SK-N-SH treated with all-trans-retinoic acid at 6 μM for 48 hours (cell line): ENCODE data around the gene PCIF1.

ENCODE experiments used
- ATAC-seq: fragments of 200-7000 bp; cut with Tn5 transposase; 3 replicates; pipeline ENCODE4 v1.9.1; 2020; ENCODE audit warnings: mild to moderate bottlenecking, moderate library complexity
- ARNTL ChIP-seq: fragments of 450-650 bp; formaldehyde crosslinking; IDR thresholded peaks from 2 replicates; pipeline ENCODE4 v1.5.0; 2020; ENCODE audit warnings: low read depth, mild to moderate bottlenecking, moderate library complexity, borderline replicate concordance
- BACH2 ChIP-seq: fragments of 250-450 bp; sonication (Bioruptor Pico); IDR thresholded peaks from 2 replicates; pipeline ENCODE4 v1.9.0; 2021; ENCODE audit warnings: mild to moderate bottlenecking, borderline replicate concordance
- CREB5 ChIP-seq: fragments of 250-450 bp; sonication (Bioruptor Pico); IDR thresholded peaks from 2 replicates; pipeline ENCODE4 v1.5.1; 2020; ENCODE audit warnings: low read depth, mild to moderate bottlenecking, moderate library complexity
- CSDC2 ChIP-seq: fragments of 250-450 bp; sonication (Bioruptor Pico); IDR thresholded peaks from 2 replicates; pipeline ENCODE4 v1.5.0; 2020; ENCODE audit warnings: mild to moderate bottlenecking, moderate library complexity
- ESRRG ChIP-seq: fragments of 250-450 bp; sonication (Bioruptor Pico); IDR thresholded peaks from 2 replicates; pipeline ENCODE4 v1.6.1; 2021; ENCODE audit warnings: mild to moderate bottlenecking
- GLIS3 ChIP-seq: fragments of 250-450 bp; sonication (Bioruptor Pico); IDR thresholded peaks from 2 replicates; pipeline ENCODE4 v1.5.0; 2020; ENCODE audit warnings: mild to moderate bottlenecking, moderate library complexity
- ISL1 ChIP-seq: fragments of 250-450 bp; sonication (Bioruptor Pico); IDR thresholded peaks from 2 replicates; pipeline ENCODE4 v2.1.2; 2022; ENCODE audit warnings: mild to moderate bottlenecking, moderate library complexity
- OSR1 ChIP-seq: fragments of 250-450 bp; sonication (Bioruptor Pico); IDR thresholded peaks from 2 replicates; pipeline ENCODE4 v1.8.0; 2022; ENCODE audit warnings: moderate library complexity, mild to moderate bottlenecking, inconsistent platforms
- PATZ1 ChIP-seq: fragments of 250-450 bp; sonication (Bioruptor Pico); IDR thresholded peaks from 2 replicates; pipeline ENCODE4 v1.8.0; 2020; ENCODE audit warnings: mild to moderate bottlenecking, moderate library complexity, borderline replicate concordance
- POU6F1 ChIP-seq: fragments of 250-450 bp; sonication (Bioruptor Pico); IDR thresholded peaks from 2 replicates; pipeline ENCODE4 v1.8.0; 2021; ENCODE audit warnings: low read depth, mild to moderate bottlenecking, moderate library complexity, borderline replicate concordance
- PPARA ChIP-seq: fragments of 250-450 bp; sonication (Bioruptor Pico); IDR thresholded peaks from 2 replicates; pipeline ENCODE4 v1.5.0; 2020; ENCODE audit warnings: mild to moderate bottlenecking, borderline replicate concordance
- RARB ChIP-seq: fragments of 250-450 bp; sonication (Bioruptor Pico); IDR thresholded peaks from 2 replicates; pipeline ENCODE4 v1.8.0; 2021; ENCODE audit warnings: mild to moderate bottlenecking, moderate library complexity
- TCF4 ChIP-seq: fragments of 250-450 bp; sonication (Bioruptor Pico); IDR thresholded peaks from 2 replicates; pipeline ENCODE4 v1.8.0; 2021; ENCODE audit warnings: mild to moderate bottlenecking, moderate library complexity, borderline replicate concordance
- TOX ChIP-seq: fragments of 250-450 bp; sonication (Bioruptor Pico); IDR thresholded peaks from 2 replicates; pipeline ENCODE4 v1.8.0; 2021; ENCODE audit warnings: mild to moderate bottlenecking, moderate library complexity, borderline replicate concordance
- TSHZ2 ChIP-seq: fragments of 250-450 bp; sonication (Bioruptor Pico); IDR thresholded peaks from 2 replicates; pipeline ENCODE4 v1.5.0; 2020; ENCODE audit warnings: mild to moderate bottlenecking, moderate library complexity
- ZC3H10 ChIP-seq: fragments of 250-450 bp; sonication (Bioruptor Pico); IDR thresholded peaks from 2 replicates; pipeline ENCODE4 v1.5.1; 2021; ENCODE audit warnings: mild to moderate bottlenecking, moderate library complexity
- ZFP3 ChIP-seq: fragments of 250-450 bp; sonication (Bioruptor Pico); IDR thresholded peaks from 2 replicates; pipeline ENCODE4 v1.5.0; 2020; ENCODE audit warnings: mild to moderate bottlenecking, moderate library complexity
- ZFP30 ChIP-seq: fragments of 450-650 bp; formaldehyde crosslinking; IDR thresholded peaks from 2 replicates; pipeline ENCODE4 v1.5.0; 2022; ENCODE audit warnings: mild to moderate bottlenecking, moderate library complexity
- ZNF565 ChIP-seq: fragments of 450-650 bp; formaldehyde crosslinking; conservative IDR thresholded peaks from 2 replicates; pipeline ENCODE4 v1.5.0; 2020; ENCODE audit warnings: low read depth, mild to moderate bottlenecking, moderate library complexity
- ZNF70 ChIP-seq: fragments of 450-650 bp; formaldehyde crosslinking; IDR thresholded peaks from 2 replicates; pipeline ENCODE4 v1.5.0; 2020; ENCODE audit warnings: mild to moderate bottlenecking, moderate library complexity

Gene PCIF1

GRCh38 chr20:45940053-45940452, 5.6 kb downstream of the PCIF1 start:
- no peak for TF ChIP-seq PPARA (CRISPR knock-in tag)
- no peak for TF ChIP-seq ISL1
- no peak for TF ChIP-seq ARNTL (CRISPR knock-in tag)
- no peak for TF ChIP-seq CSDC2 (CRISPR knock-in tag)
- no peak for TF ChIP-seq ZNF70 (CRISPR knock-in tag)
- TF ChIP-seq ZC3H10: no peak
- no peak for TF ChIP-seq BACH2 (CRISPR knock-in tag)
- no peak for ATAC-seq

GRCh38 chr20:45940469-45940868, 6.0 kb downstream of the PCIF1 start:
- ATAC-seq: no peak
- no peak for TF ChIP-seq GLIS3 (CRISPR knock-in tag)
- no peak for TF ChIP-seq TSHZ2 (CRISPR knock-in tag)
- TF ChIP-seq TCF4: no peak
- TF ChIP-seq ZC3H10: no peak
- no peak for TF ChIP-seq TOX (CRISPR knock-in tag)
- TF ChIP-seq ZFP30 (CRISPR knock-in tag): no peak
- no peak for TF ChIP-seq ARNTL (CRISPR knock-in tag)
- TF ChIP-seq PATZ1 (CRISPR knock-in tag): no peak
- no peak for TF ChIP-seq POU6F1
- no peak for TF ChIP-seq OSR1

- no peak for ATAC-seq
- TF ChIP-seq GLIS3 (CRISPR knock-in tag) (no peak), BACH2 (CRISPR knock-in tag) (no peak), PPARA (CRISPR knock-in tag) (no peak), ZNF565 (no peak), POU6F1 (no peak), ESRRG (CRISPR knock-in tag) (no peak), ZFP3 (CRISPR knock-in tag) (no peak), OSR1 (no peak), CSDC2 (CRISPR knock-in tag) (no peak), TSHZ2 (CRISPR knock-in tag) (no peak), ARNTL (CRISPR knock-in tag) (no peak), RARB (CRISPR knock-in tag) (no peak), ZNF70 (CRISPR knock-in tag) (no peak), ZFP30 (CRISPR knock-in tag) (no peak), ZC3H10 (no peak), CREB5 (no peak)
- TF ChIP-seq, all 23 proteins: peak for 0
Measured at GRCh38 chr20:45943613-45944012, 9.1 kb downstream of the PCIF1 start.
